Measurements from ENCODE around the gene C15orf61. TPM values are rescaled to one million over a fixed set of nuclear protein-coding genes. Genes with fewer than 3 reads are reported as not detected.

C15orf61 gene
- total RNA-seq, 1 donor from 2014 or later: 5.2 TPM

- TF ChIP-seq CTCF (IDR thresholded peaks at IDR 0.05): no peak
- Mint-ChIP-seq H3K36me3 (ENCODE audit: low read depth) (peaks cover 13% of the 10 kb centered on the region), H3K4me1 (ENCODE audit: low read depth) (peaks cover 9% of the 10 kb centered on the region), H3K27ac (ENCODE audit: unreplicated experiment) (no peak overlapping the region), H3K27me3 (ENCODE audit: low read depth) (no peaks in the 10 kb centered on the region), H3K4me3 (ENCODE audit: unreplicated experiment) (no peak overlapping the region), H3K9me3 (ENCODE audit: low read depth) (no peaks in the 10 kb centered on the region)
- no peak for DNase-seq (ENCODE audit: low spot score)
Measured at GRCh38 chr15:67515557-67515956, 5.4 kb upstream of the C15orf61 start.

- DNase-seq (ENCODE audit: low spot score): no peak
- H3K27ac Mint-ChIP-seq (ENCODE audit: unreplicated experiment): peak overlapping the region; percentile 83
- TF ChIP-seq CTCF (IDR thresholded peaks at IDR 0.05): no peak
- no peaks in the 10 kb centered on the region for H3K9me3 Mint-ChIP-seq (ENCODE audit: low read depth)
- H3K4me3 Mint-ChIP-seq (ENCODE audit: unreplicated experiment): peak overlapping the region; percentile 75
- peaks cover 1% of the 10 kb centered on the region for H3K36me3 Mint-ChIP-seq (ENCODE audit: low read depth)
- peaks cover 27% of the 10 kb centered on the region for H3K4me1 Mint-ChIP-seq (ENCODE audit: low read depth)
- no peaks in the 10 kb centered on the region for H3K27me3 Mint-ChIP-seq (ENCODE audit: low read depth)
Measured at GRCh38 chr15:67520321-67521028, 456 bp upstream of the C15orf61 start.

- Mint-ChIP-seq H3K4me3 (ENCODE audit: unreplicated experiment) (peak overlapping the region; percentile 91), H3K27me3 (ENCODE audit: low read depth) (no peaks in the 10 kb centered on the region), H3K9me3 (ENCODE audit: low read depth) (no peaks in the 10 kb centered on the region), H3K27ac (ENCODE audit: unreplicated experiment) (peak overlapping the region; percentile 96), H3K4me1 (ENCODE audit: low read depth) (peaks cover 27% of the 10 kb centered on the region), H3K36me3 (ENCODE audit: low read depth) (peaks cover under 1% of the 10 kb centered on the region)
- no peak for DNase-seq (ENCODE audit: low spot score)
- no peak for TF ChIP-seq CTCF (IDR thresholded peaks at IDR 0.05)
Measured at GRCh38 chr15:67521783-67522568, 1.0 kb downstream of the C15orf61 start.

GRCh38 chr15:67523330-67523729 lies 2.4 kb downstream of the C15orf61 start:
- no peak for DNase-seq (ENCODE audit: low spot score)
- H3K27me3 Mint-ChIP-seq (ENCODE audit: low read depth): no peaks in the 10 kb centered on the region
- peaks cover 29% of the 10 kb centered on the region for H3K4me1 Mint-ChIP-seq (ENCODE audit: low read depth)
- H3K4me3 Mint-ChIP-seq (ENCODE audit: unreplicated experiment): no peak overlapping the region
- H3K9me3 Mint-ChIP-seq (ENCODE audit: low read depth): no peaks in the 10 kb centered on the region
- no peaks in the 10 kb centered on the region for H3K36me3 Mint-ChIP-seq (ENCODE audit: low read depth)
- no peak overlapping the region for H3K27ac Mint-ChIP-seq (ENCODE audit: unreplicated experiment)
- no peak for TF ChIP-seq CTCF (IDR thresholded peaks at IDR 0.05)

GRCh38 chr15:67524235-67524634 lies 3.3 kb downstream of the C15orf61 start:
- Mint-ChIP-seq H3K27me3 (ENCODE audit: low read depth) (no peaks in the 10 kb centered on the region), H3K4me1 (ENCODE audit: low read depth) (peaks cover 33% of the 10 kb centered on the region), H3K9me3 (ENCODE audit: low read depth) (no peaks in the 10 kb centered on the region), H3K4me3 (ENCODE audit: unreplicated experiment) (no peak overlapping the region), H3K36me3 (ENCODE audit: low read depth) (no peaks in the 10 kb centered on the region), H3K27ac (ENCODE audit: unreplicated experiment) (peak overlapping the region; percentile 8)
- no peak for TF ChIP-seq CTCF (IDR thresholded peaks at IDR 0.05)
- no peak for DNase-seq (ENCODE audit: low spot score)

Data from chondrocyte (in vitro differentiated cells).